HG03064 (cell line): Measurements from ENCODE around the gene WDFY4.

ENCODE experiments used
- ATAC-seq: cut with Tn5 transposase; IDR thresholded peaks from one replicate; pipeline ENCODE4 v1.9.1; 2021; ENCODE audit warnings: low read depth; ENCODE audit not compliant: unreplicated experiment

The WDFY4 gene

DNA sequence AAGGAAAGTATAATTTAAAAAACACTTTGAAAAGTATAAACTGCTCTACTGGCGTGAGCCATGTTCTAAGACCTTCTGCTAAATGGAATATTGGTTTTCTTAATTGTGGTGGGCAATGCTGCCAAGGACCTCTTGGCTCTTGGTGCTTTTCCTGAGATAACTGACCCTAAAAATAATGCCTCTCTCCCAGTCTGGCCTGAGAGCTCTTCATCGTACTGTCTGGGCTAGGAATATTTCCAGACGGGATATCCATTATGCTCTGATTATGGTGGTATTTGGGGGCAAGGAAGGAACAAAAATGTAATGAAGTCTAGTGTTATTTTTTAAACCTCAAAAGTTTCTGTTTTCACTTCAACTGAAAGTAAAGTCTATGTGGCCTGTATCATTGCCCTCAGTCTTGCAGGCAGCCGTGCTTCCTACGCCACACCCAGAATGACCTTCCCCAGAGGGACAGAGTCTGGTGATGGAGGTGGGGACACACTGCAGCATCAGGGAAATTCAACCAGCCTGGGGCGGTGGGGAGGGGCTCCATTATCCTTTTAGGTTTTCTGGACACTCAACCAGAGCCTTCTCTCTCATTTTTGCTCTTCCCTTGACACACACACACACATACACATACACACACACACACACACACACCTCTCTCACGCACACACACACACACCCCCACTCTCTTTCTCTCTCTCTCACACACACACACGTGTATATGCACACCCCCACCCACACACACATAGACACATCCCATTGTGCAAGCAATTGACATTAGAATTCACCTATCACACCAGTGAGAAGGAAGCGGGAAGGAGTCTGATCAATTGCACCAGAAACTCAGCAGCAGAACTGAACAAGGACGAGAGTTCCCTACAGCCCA, 155.4 kb downstream of the WDFY4 start:
- ATAC-seq, result no peak

GRCh38 chr10:48842231-48842630, 157.6 kb downstream of the WDFY4 start:
- no peak for ATAC-seq

- ATAC-seq, result no peak
Observed at GRCh38 chr10:48843198-48843597, 158.5 kb downstream of the WDFY4 start.

DNA sequence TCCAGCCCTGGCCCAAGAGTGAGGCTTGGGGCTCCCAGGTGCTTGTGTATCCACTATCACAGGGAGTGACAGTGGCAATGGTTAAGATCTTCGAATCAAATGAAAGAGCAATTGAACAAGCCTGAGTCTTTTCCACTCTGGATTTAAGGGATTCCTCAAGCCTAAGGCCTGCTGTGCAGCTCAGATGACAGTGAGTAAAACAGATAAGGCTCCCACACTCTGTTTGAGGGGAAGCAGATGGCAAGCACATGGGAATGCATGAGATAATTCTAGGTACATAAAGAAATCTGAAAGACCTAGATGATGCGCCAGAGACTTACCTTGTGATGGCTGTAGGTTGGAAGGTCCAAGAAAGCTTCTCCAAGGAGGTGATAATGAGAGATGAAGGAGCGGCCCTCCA, 159.9 kb downstream of the WDFY4 start:
- ATAC-seq, result no peak

DNA sequence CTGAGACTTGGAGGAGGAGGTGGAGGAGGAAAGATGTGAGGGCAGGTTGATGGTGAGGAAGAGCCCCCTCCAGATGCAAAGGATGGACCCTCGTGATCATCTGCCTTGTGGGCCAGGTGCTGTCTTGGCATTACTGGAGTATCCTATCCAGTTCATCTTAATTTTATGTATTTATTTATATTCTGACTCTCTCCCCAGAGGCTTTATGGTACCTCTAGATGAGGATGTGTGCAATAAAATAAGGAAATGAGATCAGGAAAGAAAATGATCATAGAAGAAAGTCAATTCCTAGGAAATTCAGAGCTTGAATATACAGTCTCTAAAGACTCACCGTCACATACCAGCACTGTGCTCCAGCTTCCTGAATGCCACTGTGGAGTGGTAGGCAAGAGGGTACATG, 160.8 kb downstream of the WDFY4 start:
- no peak for ATAC-seq

- no peak for ATAC-seq
Observed at GRCh38 chr10:48847691-48848090, 163.0 kb downstream of the WDFY4 start.

DNA sequence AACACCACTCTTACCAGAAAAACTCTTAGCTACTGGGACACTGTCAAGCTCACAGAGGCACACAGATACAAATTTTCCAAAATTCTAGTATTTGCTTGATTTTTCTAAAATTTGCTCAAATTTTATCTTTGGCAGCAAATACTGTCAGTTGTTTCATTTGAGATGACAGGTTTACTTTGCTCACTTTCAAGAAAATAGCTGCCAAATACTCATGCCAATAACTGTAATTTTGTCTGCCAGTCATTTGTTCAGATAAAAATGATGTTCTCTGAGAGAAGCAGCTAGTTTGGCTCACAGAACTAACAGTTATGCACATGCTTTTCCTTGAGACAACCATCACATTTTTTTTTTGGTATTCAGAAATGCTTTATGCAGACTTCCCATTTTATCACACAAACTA, 172.2 kb downstream of the WDFY4 start:
- no peak for ATAC-seq

DNA sequence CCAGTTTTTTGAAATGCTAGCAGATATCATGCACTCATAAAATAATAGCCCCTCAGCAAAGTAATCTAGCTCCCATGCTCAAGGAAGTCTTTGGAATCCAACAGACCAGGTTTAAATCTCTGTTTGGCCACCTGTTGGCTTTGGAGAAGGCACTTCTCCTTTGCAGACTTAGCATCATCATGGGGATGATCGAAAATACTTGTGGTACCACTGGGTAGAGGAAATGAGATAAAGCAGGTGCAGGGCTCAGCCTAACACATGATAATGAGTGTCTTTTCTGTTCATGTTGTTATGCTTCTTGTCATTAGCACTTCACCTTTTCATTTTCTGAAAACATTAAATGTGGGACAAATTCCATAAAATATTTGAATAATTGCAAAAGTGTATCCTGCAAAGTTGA, 187.6 kb downstream of the WDFY4 start:
- ATAC-seq, result no peak

GRCh38 chr10:48878091-48878490, 193.4 kb downstream of the WDFY4 start:
- no peak for ATAC-seq

- ATAC-seq, result no peak
Observed at GRCh38 chr10:48879451-48879850, 194.8 kb downstream of the WDFY4 start.

DNA sequence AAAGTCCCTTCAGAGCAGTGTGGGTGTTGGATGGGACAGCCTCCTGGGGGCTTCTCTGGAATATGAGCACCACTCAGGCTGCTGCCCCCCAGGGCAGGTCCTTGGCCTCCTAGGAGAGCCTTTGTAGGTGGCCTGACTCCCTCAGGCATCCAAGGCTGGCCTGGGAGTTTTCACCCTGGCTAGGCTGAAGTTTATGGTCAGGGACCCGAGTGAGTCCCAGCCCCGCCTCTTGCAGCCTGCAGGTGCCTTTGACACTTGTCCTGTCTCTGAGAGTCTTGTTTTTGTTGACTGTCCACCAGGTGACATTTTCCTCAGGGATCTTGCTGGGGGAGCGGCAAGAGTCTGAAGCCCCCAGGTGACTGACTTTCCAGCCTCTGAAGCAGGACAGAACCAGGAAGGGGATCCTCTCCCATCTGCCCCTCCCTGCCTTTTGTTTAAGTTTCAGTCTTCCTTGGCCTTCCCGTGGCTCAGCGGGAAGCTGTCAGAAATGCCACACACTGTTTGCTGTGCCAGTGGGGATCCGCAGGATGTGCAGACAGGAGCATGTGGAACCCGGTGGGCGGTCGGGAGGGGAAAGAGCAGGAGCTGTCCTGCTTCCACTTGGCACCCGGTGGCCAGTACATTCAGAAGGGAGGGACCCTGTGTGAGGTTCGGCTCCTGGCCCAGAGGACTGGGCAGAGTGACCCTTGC, 195.5 kb downstream of the WDFY4 start:
- ATAC-seq, result no peak

DNA sequence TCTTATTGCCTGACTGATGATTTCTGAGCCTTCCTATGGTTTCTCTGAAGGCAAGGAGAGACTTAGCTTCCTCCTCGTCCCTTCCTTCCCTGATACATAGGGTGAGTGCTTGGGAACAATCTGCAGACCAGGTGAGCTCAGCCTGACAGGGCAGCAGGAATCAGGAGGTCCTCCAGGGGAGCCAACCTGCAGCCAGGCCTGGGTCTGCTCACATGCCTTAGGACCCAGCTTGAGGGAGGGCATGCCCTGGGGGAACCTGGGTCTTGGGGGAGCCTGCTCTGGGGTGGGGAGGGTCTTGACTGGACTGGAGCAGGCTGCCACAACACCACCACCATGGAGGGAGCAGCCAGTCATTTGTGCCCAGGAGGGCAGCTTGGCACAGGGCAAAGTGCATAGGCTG, 197.3 kb downstream of the WDFY4 start:
- ATAC-seq, result no peak

GRCh38 chr10:48882881-48883280, 198.2 kb downstream of the WDFY4 start:
- ATAC-seq, result no peak

DNA sequence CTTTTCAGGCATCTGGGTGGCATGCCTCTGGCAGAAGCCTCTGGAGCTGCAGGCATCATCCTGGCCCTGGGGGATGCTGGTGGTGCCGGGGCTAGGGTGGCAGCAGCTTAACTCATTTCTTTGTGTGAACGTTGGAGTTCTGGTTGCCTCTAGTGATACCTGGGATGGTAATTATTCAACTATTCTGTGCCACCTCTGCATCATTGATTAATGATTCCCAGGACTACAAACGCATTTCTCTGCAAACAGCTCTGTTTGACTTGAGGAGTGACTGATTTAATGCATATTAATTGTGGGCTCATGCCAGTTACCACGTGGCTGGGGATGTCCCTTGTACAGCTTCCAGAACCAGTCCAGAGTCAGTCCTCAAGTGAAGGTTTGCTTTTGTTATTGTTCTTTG, 199.0 kb downstream of the WDFY4 start:
- ATAC-seq, result no peak

DNA sequence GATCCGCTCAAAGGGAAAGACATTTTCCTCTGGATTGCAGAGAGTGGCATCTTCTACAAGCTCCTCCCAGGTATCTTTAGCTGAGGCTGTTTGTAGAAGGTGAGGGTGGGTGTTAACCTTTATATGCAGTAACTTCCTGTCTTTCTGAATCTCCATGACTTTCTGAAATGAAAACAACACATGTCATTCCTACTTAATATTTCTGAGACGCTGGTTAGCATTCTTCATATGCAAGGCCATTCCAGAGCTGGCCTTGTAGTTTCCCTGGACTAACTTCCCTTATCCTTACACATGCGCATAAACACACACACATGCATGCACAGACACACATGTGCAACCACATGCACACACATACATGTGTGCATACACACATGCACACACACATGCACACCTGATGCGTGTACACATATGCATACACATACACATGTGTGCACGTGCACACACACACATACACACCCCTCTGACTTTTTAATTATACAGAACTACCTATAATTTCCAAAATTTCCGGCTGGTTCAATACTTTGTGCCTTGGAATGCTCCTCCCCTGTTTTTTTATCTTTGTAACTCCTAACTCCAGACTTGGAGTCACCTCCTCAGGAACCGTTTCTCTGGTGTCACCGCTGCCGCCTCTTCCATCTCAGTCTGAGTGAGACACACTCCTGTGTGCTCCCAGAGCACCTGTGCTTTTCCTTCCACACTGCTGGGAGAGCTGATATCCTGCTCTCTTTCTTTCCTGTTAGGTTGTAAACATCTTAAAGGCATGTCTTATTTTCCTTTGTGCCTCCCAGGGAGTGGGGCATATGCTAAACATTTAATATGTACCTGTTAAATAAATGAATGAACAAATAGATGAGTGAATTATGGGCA, 199.7 kb downstream of the WDFY4 start:
- no peak for ATAC-seq

- no peak for ATAC-seq
Observed at GRCh38 chr10:48885376-48885775, 200.7 kb downstream of the WDFY4 start.

DNA sequence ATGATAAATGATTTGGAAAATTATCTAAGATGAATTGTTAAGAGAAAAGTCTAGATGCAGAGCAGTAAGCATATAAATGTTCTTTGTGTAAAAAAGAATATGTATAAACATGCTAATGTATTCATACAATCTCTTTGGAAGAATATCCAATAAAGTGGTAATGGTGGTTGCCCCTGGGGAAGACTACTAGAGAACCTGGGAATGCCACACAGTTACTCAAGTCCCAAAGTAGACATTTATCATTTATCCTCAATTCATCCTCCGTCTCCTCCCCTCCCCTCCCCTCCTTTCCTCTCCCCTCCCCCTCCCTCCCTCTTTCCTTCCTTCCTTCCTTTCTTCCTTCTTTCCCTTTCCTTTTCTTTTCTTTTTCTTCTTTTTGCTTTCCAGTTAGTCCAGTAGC, 203.3 kb downstream of the WDFY4 start:
- ATAC-seq, result no peak

DNA sequence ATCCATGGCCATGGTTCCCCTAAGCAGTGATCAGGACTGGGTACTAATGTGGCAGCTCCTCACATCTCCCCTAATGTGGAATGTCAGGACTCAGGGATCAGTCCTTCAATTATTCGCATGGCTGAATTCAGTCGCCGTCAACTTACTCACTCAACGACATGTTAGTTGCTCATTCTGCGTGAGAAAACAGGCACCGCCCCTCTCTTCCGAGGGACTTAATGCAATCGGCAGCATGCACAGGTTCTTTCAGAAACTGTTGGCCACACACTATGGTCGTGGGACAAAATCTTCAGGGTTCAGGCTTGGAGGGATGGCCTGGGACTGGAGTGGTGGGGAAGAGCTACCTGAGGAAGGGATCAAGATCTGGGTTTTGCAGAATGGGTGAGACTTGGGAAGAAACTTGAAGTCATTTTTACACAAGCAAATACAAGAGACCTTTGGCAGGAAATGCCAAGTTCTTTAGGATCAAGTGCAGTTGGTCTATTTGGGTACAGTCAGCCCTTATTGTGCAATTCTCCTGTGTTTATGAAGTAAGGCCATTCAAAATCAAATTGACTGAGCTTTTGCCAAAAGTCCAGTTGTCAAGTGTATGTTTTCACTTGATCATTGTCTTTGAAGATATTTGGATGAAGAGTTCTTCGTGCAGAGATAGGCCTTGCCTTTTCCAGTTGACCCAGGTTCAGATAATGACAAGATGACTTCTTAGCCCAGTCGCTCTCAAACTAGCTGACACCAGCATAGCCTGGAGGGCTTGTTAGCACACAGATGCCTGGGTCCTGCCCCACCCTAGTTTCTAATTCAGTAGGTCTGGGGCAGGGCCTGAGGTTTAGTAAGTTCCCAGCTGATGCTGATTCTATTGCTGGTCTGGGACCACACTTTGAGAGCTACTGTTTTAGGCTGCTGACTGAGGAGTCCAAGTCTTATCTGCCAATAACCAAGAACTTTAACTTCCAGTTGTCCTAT, 206.5 kb downstream of the WDFY4 start:
- no peak for ATAC-seq

DNA sequence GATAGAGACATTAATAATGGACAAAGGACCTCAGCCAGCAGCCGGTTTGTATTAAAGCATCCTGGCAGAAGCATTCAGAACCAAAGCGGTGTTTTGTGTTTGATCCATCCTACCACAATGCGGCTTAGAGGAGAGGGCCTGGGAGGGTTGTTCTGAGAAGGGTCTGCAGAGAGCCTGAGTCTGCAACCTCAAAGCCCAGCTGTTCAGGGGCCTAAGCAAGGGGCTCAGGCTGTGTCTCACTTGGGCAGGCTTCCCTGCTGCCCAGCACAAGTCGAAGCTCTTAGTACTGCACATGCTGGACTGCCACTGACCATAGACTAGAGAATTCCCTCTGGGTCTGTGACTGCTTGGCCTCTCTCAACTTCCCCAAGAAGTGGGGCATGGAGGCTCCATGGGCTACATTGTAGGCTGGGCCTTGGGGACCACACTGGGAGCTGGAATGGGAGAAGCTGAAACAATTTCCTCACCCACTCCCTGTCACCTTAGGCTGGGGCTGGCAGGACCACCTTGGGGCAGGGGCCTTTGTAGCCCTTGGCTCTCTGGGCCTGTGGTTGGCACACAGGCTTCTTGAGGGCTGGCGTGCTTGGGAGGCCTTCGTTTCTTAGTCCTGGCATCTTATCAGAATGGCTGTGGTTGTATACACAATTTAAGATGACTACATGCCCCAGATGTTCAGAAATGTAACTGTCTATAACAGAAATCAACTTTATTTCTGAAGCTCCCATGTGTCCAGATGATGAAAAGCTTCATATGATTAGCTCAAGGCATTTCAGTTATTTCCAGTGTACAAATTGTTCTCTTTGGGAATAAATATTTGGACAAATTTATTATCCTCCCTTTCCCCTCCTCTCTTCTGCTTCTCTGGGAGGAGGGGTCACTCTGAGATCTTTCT, 210.5 kb downstream of the WDFY4 start:
- ATAC-seq, result no peak
